Measurements from ENCODE around the gene ZNF91.
"Not testable (repeated sequence)": the region's sequence is repeated elsewhere in the genome, so short reads cannot be mapped to it uniquely, and the experiment has no call there.

ZNF91 gene

GRCh38 chr19:23395722-23396117, 449 bp upstream of the ZNF91 start:
- peaks cover 51% of the 10 kb centered on the region for H3K36me3 ChIP-seq (ENCODE audit: control insufficient read depth, insufficient read depth, low read length)
- H3K27ac ChIP-seq (ENCODE audit: low read depth, low read length, severe bottlenecking); H3K9me3 ChIP-seq (ENCODE audit: control insufficient read depth, low read length); H3K4me1 ChIP-seq (ENCODE audit: control insufficient read depth, insufficient read depth, low read length, poor library complexity, severe bottlenecking): not testable (repeated sequence)
- peak overlapping the region; percentile 81 for H3K4me3 ChIP-seq (ENCODE audit: extremely low read depth, insufficient read depth, low read length, poor library complexity, severe bottlenecking)
- WGBS, 2 experiments (ENCODE audit: insufficient coverage in 2 of 2), result 75 to 94% methylated on average over 7 of the region's 10 CpGs

- WGBS, 2 experiments (ENCODE audit: insufficient coverage in 2 of 2), result 3 to 9% methylated on average over 4 to 11 of the region's 11 CpGs
- Histone ChIP-seq H3K9me3 (ENCODE audit: control insufficient read depth, low read length) (peaks cover 2% of the 10 kb centered on the region), H3K27ac (ENCODE audit: low read depth, low read length, severe bottlenecking) (peak overlapping the region; percentile 99), H3K4me1 (ENCODE audit: control insufficient read depth, insufficient read depth, low read length, poor library complexity, severe bottlenecking) (no peaks in the 10 kb centered on the region), H3K36me3 (ENCODE audit: control insufficient read depth, insufficient read depth, low read length) (peaks cover 57% of the 10 kb centered on the region), H3K4me3 (ENCODE audit: extremely low read depth, insufficient read depth, low read length, poor library complexity, severe bottlenecking) (peak overlapping the region; percentile 81)
These were observed 760 bp downstream of the ZNF91 start for GRCh38 chr19:23394511-23394910.

GRCh38 chr19:23393121-23393520, 2.1 kb downstream of the ZNF91 start:
- Histone ChIP-seq H3K9me3 (ENCODE audit: control insufficient read depth, low read length) (peaks cover 6% of the 10 kb centered on the region), H3K36me3 (ENCODE audit: control insufficient read depth, insufficient read depth, low read length) (peaks cover 60% of the 10 kb centered on the region), H3K4me3 (ENCODE audit: extremely low read depth, insufficient read depth, low read length, poor library complexity, severe bottlenecking) (no peak overlapping the region), H3K27ac (ENCODE audit: low read depth, low read length, severe bottlenecking) (peak overlapping the region; percentile 36), H3K4me1 (ENCODE audit: control insufficient read depth, insufficient read depth, low read length, poor library complexity, severe bottlenecking) (no peaks in the 10 kb centered on the region)
- 100% methylated on average over 1 of the region's 1 CpG for WGBS, 2 experiments (ENCODE audit: insufficient coverage in 2 of 2)

- Histone ChIP-seq H3K4me1 (ENCODE audit: control insufficient read depth, insufficient read depth, low read length, poor library complexity, severe bottlenecking) (no peaks in the 10 kb centered on the region), H3K4me3 (ENCODE audit: extremely low read depth, insufficient read depth, low read length, poor library complexity, severe bottlenecking) (no peak overlapping the region), H3K9me3 (ENCODE audit: control insufficient read depth, low read length) (peaks cover 14% of the 10 kb centered on the region), H3K27ac (ENCODE audit: low read depth, low read length, severe bottlenecking) (no peak overlapping the region), H3K36me3 (ENCODE audit: control insufficient read depth, insufficient read depth, low read length) (peaks cover 74% of the 10 kb centered on the region)
These were observed 4.0 kb downstream of the ZNF91 start for GRCh38 chr19:23391236-23391635.

- Histone ChIP-seq H3K36me3 (ENCODE audit: control insufficient read depth, insufficient read depth, low read length) (peaks cover 85% of the 10 kb centered on the region), H3K27ac (ENCODE audit: low read depth, low read length, severe bottlenecking) (no peak overlapping the region), H3K9me3 (ENCODE audit: control insufficient read depth, low read length) (peaks cover 51% of the 10 kb centered on the region), H3K4me1 (ENCODE audit: control insufficient read depth, insufficient read depth, low read length, poor library complexity, severe bottlenecking) (no peaks in the 10 kb centered on the region), H3K4me3 (ENCODE audit: extremely low read depth, insufficient read depth, low read length, poor library complexity, severe bottlenecking) (no peak overlapping the region)
- 100% methylated on average over 1 of the region's 4 CpGs; no CpG with 5 or more reads in 1 of the 2 experiments for WGBS, 2 experiments (ENCODE audit: insufficient coverage in 2 of 2)
These were observed 9.9 kb downstream of the ZNF91 start for GRCh38 chr19:23385404-23385803.

- WGBS, 2 experiments (ENCODE audit: insufficient coverage in 2 of 2), result 90 to 92% methylated on average over 11 to 12 of the region's 12 CpGs
- Histone ChIP-seq H3K36me3 (ENCODE audit: control insufficient read depth, insufficient read depth, low read length) (peaks cover 84% of the 10 kb centered on the region), H3K9me3 (ENCODE audit: control insufficient read depth, low read length) (peaks cover 56% of the 10 kb centered on the region), H3K4me3 (ENCODE audit: extremely low read depth, insufficient read depth, low read length, poor library complexity, severe bottlenecking) (no peak overlapping the region), H3K27ac (ENCODE audit: low read depth, low read length, severe bottlenecking) (no peak overlapping the region), H3K4me1 (ENCODE audit: control insufficient read depth, insufficient read depth, low read length, poor library complexity, severe bottlenecking) (no peaks in the 10 kb centered on the region)
These were observed 10.4 kb downstream of the ZNF91 start for GRCh38 chr19:23384858-23385257.

- Histone ChIP-seq H3K36me3 (ENCODE audit: control insufficient read depth, insufficient read depth, low read length) (peaks cover 84% of the 10 kb centered on the region), H3K4me1 (ENCODE audit: control insufficient read depth, insufficient read depth, low read length, poor library complexity, severe bottlenecking) (no peaks in the 10 kb centered on the region)
- 95 to 97% methylated on average over 12 of the region's 12 CpGs for WGBS, 2 experiments (ENCODE audit: insufficient coverage in 2 of 2)
These were observed 11.1 kb downstream of the ZNF91 start for GRCh38 chr19:23384166-23384565.

GRCh38 chr19:23382955-23383354, 12.3 kb downstream of the ZNF91 start:
- H3K4me3 ChIP-seq (ENCODE audit: extremely low read depth, insufficient read depth, low read length, poor library complexity, severe bottlenecking), result no peak overlapping the region
- H3K27ac ChIP-seq (ENCODE audit: low read depth, low read length, severe bottlenecking), result no peak overlapping the region
- peaks cover 63% of the 10 kb centered on the region for H3K9me3 ChIP-seq (ENCODE audit: control insufficient read depth, low read length)
- no peaks in the 10 kb centered on the region for H3K4me1 ChIP-seq (ENCODE audit: control insufficient read depth, insufficient read depth, low read length, poor library complexity, severe bottlenecking)
- H3K36me3 ChIP-seq (ENCODE audit: control insufficient read depth, insufficient read depth, low read length), result peaks cover 83% of the 10 kb centered on the region

More at GRCh38 chr19:23384166-23384565, 11.1 kb downstream of the ZNF91 start:
- H3K27ac ChIP-seq (ENCODE audit: low read depth, low read length, severe bottlenecking), result no peak overlapping the region
- peaks cover 57% of the 10 kb centered on the region for H3K9me3 ChIP-seq (ENCODE audit: control insufficient read depth, low read length)
- H3K4me3 ChIP-seq (ENCODE audit: extremely low read depth, insufficient read depth, low read length, poor library complexity, severe bottlenecking), result no peak overlapping the region

- Histone ChIP-seq H3K4me3 (ENCODE audit: extremely low read depth, insufficient read depth, low read length, poor library complexity, severe bottlenecking) (no peak overlapping the region), H3K4me1 (ENCODE audit: control insufficient read depth, insufficient read depth, low read length, poor library complexity, severe bottlenecking) (no peaks in the 10 kb centered on the region), H3K27ac (ENCODE audit: low read depth, low read length, severe bottlenecking) (no peak overlapping the region), H3K9me3 (ENCODE audit: control insufficient read depth, low read length) (peaks cover 71% of the 10 kb centered on the region), H3K36me3 (ENCODE audit: control insufficient read depth, insufficient read depth, low read length) (peaks cover 88% of the 10 kb centered on the region)
These were observed 14.2 kb downstream of the ZNF91 start for GRCh38 chr19:23381114-23381513.

GRCh38 chr19:23379671-23380070, 15.6 kb downstream of the ZNF91 start:
- peaks cover 90% of the 10 kb centered on the region for H3K36me3 ChIP-seq (ENCODE audit: control insufficient read depth, insufficient read depth, low read length)
- H3K4me1 ChIP-seq (ENCODE audit: control insufficient read depth, insufficient read depth, low read length, poor library complexity, severe bottlenecking); H3K27ac ChIP-seq (ENCODE audit: low read depth, low read length, severe bottlenecking); H3K4me3 ChIP-seq (ENCODE audit: extremely low read depth, insufficient read depth, low read length, poor library complexity, severe bottlenecking): not testable (repeated sequence)
- WGBS, 2 experiments (ENCODE audit: insufficient coverage in 2 of 2), result 77 to 84% methylated on average over 4 of the region's 4 CpGs
- H3K9me3 ChIP-seq (ENCODE audit: control insufficient read depth, low read length), result peaks cover 64% of the 10 kb centered on the region

- H3K4me1 ChIP-seq (ENCODE audit: control insufficient read depth, insufficient read depth, low read length, poor library complexity, severe bottlenecking), result no peaks in the 10 kb centered on the region
- H3K36me3 ChIP-seq (ENCODE audit: control insufficient read depth, insufficient read depth, low read length), result peaks cover 90% of the 10 kb centered on the region
- H3K27ac ChIP-seq (ENCODE audit: low read depth, low read length, severe bottlenecking), result no peak overlapping the region
- no peak overlapping the region for H3K4me3 ChIP-seq (ENCODE audit: extremely low read depth, insufficient read depth, low read length, poor library complexity, severe bottlenecking)
- peaks cover 60% of the 10 kb centered on the region for H3K9me3 ChIP-seq (ENCODE audit: control insufficient read depth, low read length)
- 100% methylated on average over 1 of the region's 1 CpG; no CpG with 5 or more reads in 1 of the 2 experiments for WGBS, 2 experiments (ENCODE audit: insufficient coverage in 2 of 2)
These were observed 16.3 kb downstream of the ZNF91 start for GRCh38 chr19:23378948-23379347.

- H3K4me3 ChIP-seq (ENCODE audit: extremely low read depth, insufficient read depth, low read length, poor library complexity, severe bottlenecking), result no peak overlapping the region
- no peaks in the 10 kb centered on the region for H3K4me1 ChIP-seq (ENCODE audit: control insufficient read depth, insufficient read depth, low read length, poor library complexity, severe bottlenecking)
- peaks cover 88% of the 10 kb centered on the region for H3K36me3 ChIP-seq (ENCODE audit: control insufficient read depth, insufficient read depth, low read length)
- H3K9me3 ChIP-seq (ENCODE audit: control insufficient read depth, low read length), result peaks cover 53% of the 10 kb centered on the region
- no peak overlapping the region for H3K27ac ChIP-seq (ENCODE audit: low read depth, low read length, severe bottlenecking)
These were observed 18.0 kb downstream of the ZNF91 start for GRCh38 chr19:23377276-23377675.

All from mesodermal cell (in vitro differentiated cells).